ENCODE data around the gene PSME4. TPM values are rescaled to one million over a fixed set of nuclear protein-coding genes. Genes with fewer than 3 reads are reported as not detected.

The PSME4 gene
- total RNA-seq, 1 experiment from 2014 or later, result 63.2 TPM

- ChIA-PET CTCF (no interaction called here), POLR2A (no interaction called here)
- intact Hi-C loops (cut with micrococcal nuclease; ENCODE audit: unreplicated experiment) (no loop called here), in situ Hi-C loops (cut with HindIII; ENCODE audit: low pct_unique_long_range_greater_than_20kb, low sequenced_read_pairs) (no loop called here)
- BruUV-seq (replicated peaks), result no TSS peak
- no peak overlapping the region for H3K4me3 ChIP-seq (ENCODE audit: low read depth in 2 of 2, low read length in 2 of 2)
- H3K36me3 ChIP-seq (ENCODE audit: control insufficient read depth, insufficient read depth, low read length), result peaks cover 12% of the 10 kb centered on the region
- ATAC-seq (no peak), DNase-seq (ENCODE audit: low read depth, low spot score) (no peak)
- TF ChIP-seq, protein P1, sequence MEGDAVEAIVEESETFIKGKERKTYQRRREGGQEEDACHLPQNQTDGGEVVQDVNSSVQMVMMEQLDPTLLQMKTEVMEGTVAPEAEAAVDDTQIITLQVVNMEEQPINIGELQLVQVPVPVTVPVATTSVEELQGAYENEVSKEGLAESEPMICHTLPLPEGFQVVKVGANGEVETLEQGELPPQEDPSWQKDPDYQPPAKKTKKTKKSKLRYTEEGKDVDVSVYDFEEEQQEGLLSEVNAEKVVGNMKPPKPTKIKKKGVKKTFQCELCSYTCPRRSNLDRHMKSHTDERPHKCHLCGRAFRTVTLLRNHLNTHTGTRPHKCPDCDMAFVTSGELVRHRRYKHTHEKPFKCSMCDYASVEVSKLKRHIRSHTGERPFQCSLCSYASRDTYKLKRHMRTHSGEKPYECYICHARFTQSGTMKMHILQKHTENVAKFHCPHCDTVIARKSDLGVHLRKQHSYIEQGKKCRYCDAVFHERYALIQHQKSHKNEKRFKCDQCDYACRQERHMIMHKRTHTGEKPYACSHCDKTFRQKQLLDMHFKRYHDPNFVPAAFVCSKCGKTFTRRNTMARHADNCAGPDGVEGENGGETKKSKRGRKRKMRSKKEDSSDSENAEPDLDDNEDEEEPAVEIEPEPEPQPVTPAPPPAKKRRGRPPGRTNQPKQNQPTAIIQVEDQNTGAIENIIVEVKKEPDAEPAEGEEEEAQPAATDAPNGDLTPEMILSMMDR (IDR thresholded peaks at IDR 0.05), result no peak
- TF ChIP-seq TCF7L2 (IDR thresholded peaks at IDR 0.05; ENCODE audit: low read depth, low read length), result no peak
- TF ChIP-seq, protein P2, sequence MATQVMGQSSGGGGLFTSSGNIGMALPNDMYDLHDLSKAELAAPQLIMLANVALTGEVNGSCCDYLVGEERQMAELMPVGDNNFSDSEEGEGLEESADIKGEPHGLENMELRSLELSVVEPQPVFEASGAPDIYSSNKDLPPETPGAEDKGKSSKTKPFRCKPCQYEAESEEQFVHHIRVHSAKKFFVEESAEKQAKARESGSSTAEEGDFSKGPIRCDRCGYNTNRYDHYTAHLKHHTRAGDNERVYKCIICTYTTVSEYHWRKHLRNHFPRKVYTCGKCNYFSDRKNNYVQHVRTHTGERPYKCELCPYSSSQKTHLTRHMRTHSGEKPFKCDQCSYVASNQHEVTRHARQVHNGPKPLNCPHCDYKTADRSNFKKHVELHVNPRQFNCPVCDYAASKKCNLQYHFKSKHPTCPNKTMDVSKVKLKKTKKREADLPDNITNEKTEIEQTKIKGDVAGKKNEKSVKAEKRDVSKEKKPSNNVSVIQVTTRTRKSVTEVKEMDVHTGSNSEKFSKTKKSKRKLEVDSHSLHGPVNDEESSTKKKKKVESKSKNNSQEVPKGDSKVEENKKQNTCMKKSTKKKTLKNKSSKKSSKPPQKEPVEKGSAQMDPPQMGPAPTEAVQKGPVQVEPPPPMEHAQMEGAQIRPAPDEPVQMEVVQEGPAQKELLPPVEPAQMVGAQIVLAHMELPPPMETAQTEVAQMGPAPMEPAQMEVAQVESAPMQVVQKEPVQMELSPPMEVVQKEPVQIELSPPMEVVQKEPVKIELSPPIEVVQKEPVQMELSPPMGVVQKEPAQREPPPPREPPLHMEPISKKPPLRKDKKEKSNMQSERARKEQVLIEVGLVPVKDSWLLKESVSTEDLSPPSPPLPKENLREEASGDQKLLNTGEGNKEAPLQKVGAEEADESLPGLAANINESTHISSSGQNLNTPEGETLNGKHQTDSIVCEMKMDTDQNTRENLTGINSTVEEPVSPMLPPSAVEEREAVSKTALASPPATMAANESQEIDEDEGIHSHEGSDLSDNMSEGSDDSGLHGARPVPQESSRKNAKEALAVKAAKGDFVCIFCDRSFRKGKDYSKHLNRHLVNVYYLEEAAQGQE (IDR thresholded peaks at IDR 0.05; ENCODE audit: insufficient read depth in 1 of 2, low read depth in 2 of 2, low read length in 1 of 2), result no peak
- TF ChIP-seq POLR2AphosphoS5 (IDR thresholded peaks at IDR 0.05; ENCODE audit: low read depth, low read length), result no peak
- no peak for TF ChIP-seq SIN3A (IDR thresholded peaks at IDR 0.05; ENCODE audit: borderline replicate concordance, insufficient read depth, low read depth, low read length)
- no peaks in the 10 kb centered on the region for H3K9me3 ChIP-seq (ENCODE audit: control insufficient read depth, insufficient read depth, low read depth, low read length)
- no peaks in the 10 kb centered on the region for H3K27me3 ChIP-seq (ENCODE audit: control insufficient read depth, insufficient read depth, low read length)
- H3K4me1 ChIP-seq (ENCODE audit: control insufficient read depth, insufficient read depth, low read length), result no peaks in the 10 kb centered on the region
- no peak overlapping the region for H3K27ac ChIP-seq (ENCODE audit: low read length)
Measured at GRCh38 chr2:53861824-53862223, 109.0 kb downstream of the PSME4 start.

DNA sequence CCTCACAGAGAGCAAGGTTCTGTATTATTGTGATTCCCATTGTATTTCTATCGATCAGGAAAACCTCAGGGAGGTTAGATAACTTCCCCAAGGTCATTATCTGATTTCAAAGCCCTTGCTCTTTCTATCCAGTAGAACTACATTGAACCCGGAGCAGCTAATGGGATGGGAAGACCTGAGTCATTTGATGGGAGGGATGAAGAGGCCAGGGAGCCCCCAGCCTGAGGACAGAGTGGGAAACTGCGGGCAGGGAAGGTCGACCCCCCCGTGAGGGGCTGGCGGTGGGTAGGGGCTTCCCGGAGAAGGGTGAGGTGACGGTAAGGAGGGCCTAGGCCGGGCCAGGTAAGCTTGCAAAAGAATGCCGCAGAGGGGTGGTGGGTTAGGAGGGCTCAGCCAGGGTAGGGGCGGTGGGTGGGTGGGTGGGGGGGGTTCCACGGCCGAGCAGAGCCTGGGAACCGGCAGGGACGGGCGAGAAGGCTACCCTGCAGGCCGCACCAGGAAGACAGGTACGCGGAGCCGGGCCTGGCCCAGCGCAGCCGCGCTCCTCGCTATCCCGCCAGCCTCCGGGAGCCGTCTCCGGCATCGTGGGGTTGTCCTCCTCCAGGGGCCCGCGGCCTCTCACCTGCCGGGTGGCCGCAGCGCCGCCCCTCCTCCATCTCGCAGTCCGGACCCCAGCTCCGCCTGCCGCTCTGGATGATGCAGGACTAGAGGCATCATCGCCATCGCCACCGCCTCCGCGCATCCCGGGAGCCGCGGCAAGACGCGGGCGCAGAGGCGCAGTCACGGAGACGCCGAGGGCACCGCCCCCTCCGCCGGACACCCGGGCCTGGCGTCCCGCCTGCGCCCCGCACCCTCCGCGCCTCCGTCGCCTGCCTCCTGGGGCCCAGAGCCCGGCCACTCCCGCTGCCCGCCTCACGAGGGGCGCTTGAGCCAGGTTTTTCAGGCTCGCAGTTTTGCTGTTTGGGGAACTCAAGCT lies 111.3 kb downstream of the PSME4 start, which contains the start of gene GPR75:
GPR75 (minus strand) TSS at position 762 of the 976 bp plus-strand sequence. CDS start 5,211 bp downstream, outside the sequence.
- in situ Hi-C loops (cut with HindIII; ENCODE audit: low pct_unique_long_range_greater_than_20kb, low sequenced_read_pairs) (no loop called here), intact Hi-C loops (cut with micrococcal nuclease; ENCODE audit: unreplicated experiment) (no loop called here)
- ATAC-seq (no peak), DNase-seq (ENCODE audit: low read depth, low spot score) (no peak)
- no peaks in the 10 kb centered on the region for H3K36me3 ChIP-seq (ENCODE audit: control insufficient read depth, insufficient read depth, low read length)
- H3K27me3 ChIP-seq (ENCODE audit: control insufficient read depth, insufficient read depth, low read length), result no peaks in the 10 kb centered on the region
- no peak within 1 kb of the TSS for H3K27ac ChIP-seq (ENCODE audit: low read length)
- H3K4me1 ChIP-seq (ENCODE audit: control insufficient read depth, insufficient read depth, low read length), result no peaks in the 10 kb centered on the region
- H3K4me3 ChIP-seq (ENCODE audit: low read depth in 2 of 2, low read length in 2 of 2), result no peak within 1 kb of the TSS
- TF ChIP-seq, protein P2 (IDR thresholded peaks at IDR 0.05; ENCODE audit: insufficient read depth in 1 of 2, low read depth in 2 of 2, low read length in 1 of 2), result no peak
- TF ChIP-seq POLR2AphosphoS5 (IDR thresholded peaks at IDR 0.05; ENCODE audit: low read depth, low read length) (no peak), SIN3A (IDR thresholded peaks at IDR 0.05; ENCODE audit: borderline replicate concordance, insufficient read depth, low read depth, low read length) (no peak), TCF7L2 (IDR thresholded peaks at IDR 0.05; ENCODE audit: low read depth, low read length) (no peak)
- TF ChIP-seq, protein P1 (IDR thresholded peaks at IDR 0.05), result no peak
- H3K9me3 ChIP-seq (ENCODE audit: control insufficient read depth, insufficient read depth, low read depth, low read length), result no peaks in the 10 kb centered on the region
- ChIA-PET POLR2A (no interaction called here), CTCF (interaction anchor here (0.6 kb wide), 1 partner anchor 67 kb away, joined by 3 read pairs; no protein-coding TSS in a partner anchor)
- no TSS peak for BruUV-seq (replicated peaks)
